Fibroblast of the conjunctiva (primary cell): ENCODE data around the gene SPDYA.

Source experiments
- DNase-seq: peaks from one replicate; pipeline ENCODE4 v3.0.0-alpha.2; 2010; ENCODE audit warnings: low read depth

Gene SPDYA

DNA sequence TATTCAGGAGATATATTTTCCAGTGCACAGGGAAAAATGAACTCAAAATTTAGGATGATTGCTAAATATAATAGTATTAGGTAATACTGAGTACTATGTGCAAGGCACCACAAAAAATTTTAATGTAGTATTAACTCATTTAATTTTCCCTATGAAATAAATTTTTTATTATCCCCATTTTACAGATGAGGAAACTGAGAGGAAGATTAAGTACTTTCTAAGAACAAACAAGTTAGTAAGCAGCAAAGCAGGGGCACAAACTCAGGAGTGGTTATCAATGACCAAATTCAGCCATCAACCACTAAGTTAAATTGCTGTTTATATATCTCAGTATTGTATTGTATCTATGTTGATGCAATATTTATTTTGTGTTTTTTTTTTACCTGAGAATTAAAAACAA, 14.2 kb downstream of the SPDYA start:
- no peak for DNase-seq

DNA sequence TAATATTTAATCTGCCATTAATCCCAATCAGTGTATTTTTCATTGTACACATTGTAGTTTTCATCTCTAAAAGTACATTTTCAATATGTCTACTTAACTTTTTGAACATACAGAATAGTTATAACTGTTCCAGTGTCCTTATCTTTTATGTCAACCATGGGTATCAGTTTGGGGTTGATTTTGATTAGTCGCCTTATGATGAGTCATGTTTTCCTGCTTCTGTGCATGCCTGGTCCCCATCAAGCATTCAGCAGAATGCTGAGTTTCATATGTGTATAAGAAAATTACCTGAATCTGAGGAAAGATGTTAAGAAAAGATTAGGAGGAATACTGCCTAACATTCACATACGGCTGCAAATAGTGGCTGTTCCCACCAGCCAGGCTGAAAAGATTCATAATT, 17.7 kb downstream of the SPDYA start:
- DNase-seq, result no peak

DNA sequence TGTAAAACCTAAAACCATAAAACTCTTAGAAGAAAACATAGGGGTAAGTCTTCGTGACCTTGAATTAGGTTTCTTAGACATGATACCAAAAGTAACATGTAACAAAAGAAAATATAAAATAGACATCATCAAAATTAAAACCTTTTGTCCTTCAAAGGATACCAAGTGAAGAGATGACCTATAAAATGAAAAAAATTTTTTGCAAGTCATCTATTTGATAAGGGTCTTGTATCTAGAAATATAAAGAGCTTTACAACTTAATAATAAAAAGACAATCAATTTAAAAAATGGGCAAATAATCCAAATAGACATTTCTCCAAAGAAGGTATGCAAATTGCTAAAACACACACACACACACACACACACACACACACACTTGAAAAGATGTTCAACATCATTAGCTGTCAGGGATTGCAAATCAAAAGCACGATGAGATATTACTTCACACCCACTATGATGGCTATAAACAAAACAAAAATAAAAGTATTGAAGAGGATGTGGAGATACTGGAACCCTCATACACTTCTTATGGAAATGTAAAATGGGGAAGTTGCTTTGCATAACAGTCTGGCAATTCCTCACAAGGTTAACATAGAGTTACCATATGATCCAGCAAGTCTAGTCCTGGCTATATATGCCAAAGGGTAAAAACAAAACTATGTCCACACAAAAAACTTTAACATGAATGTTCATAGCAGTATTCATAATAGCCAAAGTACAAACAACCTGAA, 23.3 kb downstream of the SPDYA start:
- DNase-seq, result no peak

DNA sequence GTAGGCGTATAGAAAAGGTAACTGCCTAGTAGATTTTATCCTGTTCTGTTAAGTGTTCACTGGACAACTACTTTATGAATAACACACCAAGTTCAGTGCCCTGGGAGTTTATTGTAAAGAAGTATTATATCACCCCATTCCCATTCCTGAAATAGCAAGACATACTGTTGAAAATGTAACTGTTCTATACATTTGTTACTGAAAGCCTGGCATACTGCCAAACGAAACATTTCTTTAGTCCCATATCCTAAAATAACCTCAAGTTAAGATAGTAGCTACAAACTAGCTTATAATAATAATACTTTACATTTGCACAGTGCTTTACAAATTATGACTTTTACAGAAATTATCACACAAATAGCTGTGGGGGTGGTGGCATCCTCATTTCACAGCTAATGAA, 25.1 kb downstream of the SPDYA start:
- no peak for DNase-seq

DNA sequence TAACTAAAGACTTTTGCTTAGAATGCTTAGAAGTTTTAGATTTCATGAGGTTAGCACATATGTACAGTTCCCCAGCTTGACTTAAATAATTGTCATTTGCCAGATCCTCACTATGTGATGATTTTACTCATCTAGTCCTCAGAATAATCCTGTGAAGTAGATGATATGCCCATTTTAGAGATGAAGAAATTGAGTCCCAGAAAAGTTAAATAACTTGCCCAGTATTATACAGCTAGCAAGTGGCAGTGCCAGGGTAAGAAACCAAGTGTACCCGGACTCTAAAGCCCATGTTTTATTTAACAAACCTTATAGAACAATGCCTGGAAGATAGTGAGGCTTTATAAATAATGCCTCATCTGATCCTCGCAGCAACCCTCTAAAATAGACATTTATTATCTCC, 28.3 kb downstream of the SPDYA start:
- no peak for DNase-seq

DNA sequence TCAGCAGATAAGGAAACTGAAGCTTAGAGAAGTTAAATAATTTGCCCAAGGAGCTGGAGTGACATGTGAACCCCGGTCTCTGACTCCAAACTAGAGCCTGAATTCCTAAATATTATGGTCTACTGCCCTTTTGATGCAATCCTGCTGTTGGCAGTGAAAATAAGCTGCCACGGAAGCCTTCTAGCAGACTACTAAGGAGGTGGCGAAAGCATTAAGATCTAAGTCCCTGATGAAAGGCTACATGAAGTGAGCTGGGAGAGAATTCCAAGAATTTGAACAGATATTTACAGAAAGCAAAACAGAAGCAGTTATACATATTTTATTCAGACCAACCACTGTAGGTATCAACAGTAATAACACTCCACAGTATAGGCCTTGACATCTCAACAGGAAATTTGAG, 31.4 kb downstream of the SPDYA start:
- no peak for DNase-seq

DNA sequence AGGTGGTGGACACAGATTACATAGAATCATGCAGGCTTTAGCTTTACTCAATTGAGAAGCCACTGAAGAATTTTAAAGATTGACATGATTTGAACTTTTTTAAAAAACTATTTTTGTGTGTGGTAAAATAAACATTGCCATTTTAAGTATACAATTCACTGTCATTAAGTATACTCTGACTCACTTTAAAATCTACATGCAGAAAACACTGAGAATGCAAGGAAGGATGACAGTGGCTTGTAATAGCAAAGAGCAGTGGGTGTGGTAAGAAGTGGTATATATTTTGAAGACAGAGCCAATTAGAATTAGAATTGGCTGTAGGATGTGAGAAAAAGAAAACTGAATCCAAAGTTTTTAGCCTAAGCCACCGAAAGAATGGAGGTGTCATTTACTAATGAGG, 44.6 kb downstream of the SPDYA start:
- no peak for DNase-seq

DNA sequence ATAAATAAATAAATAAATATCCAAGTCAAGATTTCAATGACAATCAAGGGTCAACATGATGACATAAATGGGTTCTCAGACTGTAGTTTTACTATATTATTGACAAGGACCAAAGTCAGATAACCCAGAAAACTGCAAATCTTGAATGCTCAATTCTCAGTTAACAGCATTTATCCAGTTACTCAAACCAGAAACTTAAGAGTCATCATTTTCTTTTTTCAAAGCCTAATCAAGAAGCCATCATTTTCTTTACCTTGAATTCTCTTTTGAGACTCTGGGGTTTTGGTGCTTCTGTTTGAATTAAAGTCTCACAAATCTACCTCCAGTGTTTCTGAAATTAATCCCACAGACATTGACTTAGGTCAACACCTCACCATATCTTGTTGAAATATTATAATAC, 45.3 kb downstream of the SPDYA start:
- no peak for DNase-seq

DNA sequence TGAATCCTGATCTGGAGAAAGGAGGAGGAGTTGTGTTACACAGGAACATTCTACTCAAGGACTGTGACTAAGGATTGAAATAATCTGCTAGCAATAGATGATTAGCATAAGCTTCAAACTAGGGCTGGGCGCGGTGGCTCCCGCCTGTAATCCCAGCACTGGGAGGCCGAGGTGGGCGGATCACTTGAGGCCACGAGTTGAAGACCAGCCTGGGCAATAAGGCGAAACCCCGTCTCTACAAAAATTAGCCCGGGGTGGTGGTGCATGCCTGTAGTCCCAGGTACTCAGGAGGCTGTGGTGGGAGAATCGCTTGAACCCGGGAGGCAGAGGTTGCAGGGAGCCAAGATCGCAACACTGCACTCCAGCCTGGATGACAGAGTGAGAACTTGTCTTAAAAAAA, 58.0 kb downstream of the SPDYA start:
- no peak for DNase-seq

DNA sequence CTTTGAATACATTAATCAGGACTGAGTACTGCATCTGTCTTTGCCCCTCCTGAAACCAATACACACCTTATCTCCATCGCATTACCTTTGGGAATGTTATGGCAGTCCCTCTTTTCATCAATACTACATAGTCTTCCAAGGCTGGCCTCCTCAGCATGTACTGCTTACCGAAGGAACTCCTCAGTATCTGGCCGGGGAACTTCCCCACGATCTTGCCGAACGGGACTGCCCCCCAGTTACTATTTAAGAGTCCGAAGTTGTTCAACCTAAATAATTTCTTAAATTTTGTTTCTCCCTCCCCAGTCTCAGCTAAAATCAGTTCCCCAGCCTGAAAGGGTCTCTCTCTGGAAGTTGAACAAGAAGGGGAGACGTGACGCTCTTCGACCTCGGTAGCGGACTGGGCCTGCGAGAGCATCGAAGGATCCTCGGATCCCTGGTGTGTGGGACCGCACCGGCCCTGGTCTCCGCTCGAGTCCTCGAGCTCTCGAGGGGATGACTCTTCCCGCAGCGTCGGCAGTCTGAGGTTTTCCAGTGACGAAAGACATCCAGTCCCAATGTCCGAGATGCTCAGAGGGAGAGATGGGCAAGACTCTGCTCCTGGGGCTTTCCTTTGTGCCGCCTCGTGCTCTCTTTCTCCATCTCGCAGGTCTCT, 59.0 kb downstream of the SPDYA start:
- no peak for DNase-seq

DNA sequence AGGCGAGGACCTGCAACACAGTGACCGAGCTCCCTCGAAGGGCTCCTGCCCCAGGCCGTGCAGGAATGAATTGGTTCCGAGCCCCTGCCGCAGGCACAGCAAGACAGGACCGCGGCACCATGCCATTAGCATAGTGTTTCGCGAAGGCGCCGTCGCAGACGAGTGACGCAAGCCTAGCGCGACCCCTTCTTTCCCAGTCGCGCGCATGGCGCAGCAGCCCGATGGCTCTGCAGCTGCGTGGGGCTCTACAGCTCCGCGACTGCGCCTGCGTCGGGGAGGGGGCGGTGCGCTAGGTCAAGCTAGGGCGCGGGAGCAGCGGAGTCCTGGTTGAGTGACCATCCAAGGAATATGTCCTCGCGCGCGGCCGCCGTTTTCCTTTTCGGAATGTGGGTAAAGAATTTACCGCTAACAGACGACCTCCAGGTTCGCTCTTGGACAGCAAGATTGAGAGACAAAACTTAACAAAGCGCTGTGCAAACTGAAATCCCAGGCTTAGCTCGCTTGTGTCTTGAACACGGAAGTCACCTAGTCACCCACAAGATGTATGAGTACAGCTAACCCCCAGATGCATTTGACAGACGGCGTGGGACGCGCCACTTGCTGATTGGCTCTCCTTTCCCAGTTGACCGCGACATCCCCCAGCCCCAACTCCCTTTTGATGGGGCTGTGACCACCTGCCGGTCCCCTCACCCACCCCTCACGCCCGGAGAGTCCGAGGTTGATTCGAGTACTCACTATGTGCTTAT, 59.7 kb downstream of the SPDYA start, which contains the start of gene TRMT61B:
TRMT61B (minus strand) TSS at position 164 of the 746 bp plus-strand sequence; CDS start at position 132, 32 bp downstream.
- peak; percentile 84 for DNase-seq

DNA sequence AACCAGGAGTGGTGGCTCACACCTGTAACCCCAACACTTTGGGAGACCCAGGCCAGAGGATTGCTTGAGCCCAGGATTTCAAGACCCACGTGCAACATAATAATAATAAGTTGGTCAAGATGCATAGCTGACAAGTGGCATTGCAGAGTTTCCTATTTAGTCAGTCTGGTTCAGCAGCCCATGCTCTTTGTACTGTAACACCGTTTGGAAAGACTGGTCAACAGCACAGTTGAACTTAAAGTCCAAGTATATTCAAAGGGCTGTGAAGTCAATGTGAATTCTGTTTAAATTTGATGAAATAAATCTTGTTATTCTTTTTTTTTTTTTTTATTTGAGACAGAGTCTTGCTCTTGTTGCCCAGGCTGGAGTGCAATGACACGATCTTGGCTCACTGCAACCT, 61.0 kb downstream of the SPDYA start:
- DNase-seq, result no peak

DNA sequence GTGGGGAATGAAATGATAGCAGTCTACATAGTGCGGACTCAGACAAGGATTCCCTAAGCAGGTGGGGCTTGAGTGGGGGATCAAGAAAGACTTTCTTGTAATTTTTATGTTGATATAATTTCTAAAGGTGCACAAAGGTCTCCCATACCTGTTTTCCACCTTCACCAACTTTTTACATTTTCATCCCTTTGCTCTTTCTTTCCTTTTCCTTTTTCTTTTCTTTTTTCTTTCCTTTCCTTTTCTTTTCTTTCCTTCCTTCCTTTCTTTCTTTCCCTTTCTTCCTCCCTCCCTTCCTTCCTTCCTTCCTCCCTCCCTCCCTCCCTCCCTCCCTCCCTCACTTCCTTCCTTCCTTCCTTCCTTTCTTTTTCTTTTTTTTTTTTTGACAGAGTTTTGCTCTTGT, 69.6 kb downstream of the SPDYA start:
- no peak for DNase-seq

DNA sequence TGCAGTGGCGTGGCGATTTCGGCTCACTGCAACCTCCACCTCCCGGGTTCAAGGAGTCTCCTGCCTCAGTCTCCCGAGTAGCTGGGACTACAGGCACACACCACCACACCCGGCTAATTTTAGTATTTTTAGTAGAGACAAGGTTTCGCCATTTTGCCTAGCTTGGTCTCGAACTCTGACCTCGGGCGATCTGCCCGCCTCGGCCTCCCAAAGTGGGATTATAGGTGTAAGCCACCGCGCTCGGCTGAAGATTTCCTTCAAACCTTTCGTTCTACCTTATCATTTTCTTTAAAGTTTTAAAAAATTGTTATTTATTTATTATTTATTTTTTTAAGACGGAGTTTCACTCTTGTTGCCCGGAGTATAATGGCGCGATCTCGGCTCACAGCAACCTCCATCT, 82.9 kb downstream of the SPDYA start:
- DNase-seq, result no peak

DNA sequence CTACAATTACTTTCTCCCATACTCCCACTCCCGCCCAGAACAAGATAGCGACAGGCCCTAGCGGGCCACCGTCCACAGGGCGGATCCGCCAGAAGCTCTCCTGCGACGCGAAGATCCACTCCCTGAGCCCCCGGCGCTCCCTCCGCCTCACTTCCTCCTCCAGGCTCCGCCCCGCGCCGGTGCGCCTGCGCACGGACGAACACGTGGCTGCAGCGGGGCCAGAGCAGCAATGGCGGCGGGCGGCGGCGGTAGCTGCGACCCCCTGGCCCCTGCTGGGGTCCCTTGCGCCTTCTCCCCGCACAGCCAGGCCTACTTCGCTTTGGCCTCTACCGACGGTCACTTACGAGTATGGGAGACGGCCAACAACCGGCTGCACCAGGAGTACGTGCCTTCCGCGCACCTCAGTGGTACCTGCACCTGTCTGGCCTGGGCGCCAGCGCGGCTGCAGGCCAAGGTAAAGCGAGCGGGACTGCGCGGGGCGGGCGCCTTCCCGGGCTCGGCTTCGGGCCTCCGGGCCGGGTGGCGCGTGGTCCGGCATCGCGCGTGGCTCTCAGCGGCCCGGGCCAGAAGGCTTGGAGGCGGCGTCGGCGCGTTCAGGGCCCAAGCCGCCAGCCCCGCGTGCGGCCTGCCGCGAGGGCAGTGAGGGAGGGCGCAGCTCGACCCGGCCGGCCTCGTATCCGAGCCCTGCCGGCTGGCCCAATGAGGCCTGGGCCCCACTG, 84.0 kb downstream of the SPDYA start, which contains the start of gene WDR43:
WDR43 (plus strand) TSS at position 198 of the 719 bp plus-strand sequence; CDS start at position 230, 32 bp downstream.
- DNase-seq, result peak; percentile 98

DNA sequence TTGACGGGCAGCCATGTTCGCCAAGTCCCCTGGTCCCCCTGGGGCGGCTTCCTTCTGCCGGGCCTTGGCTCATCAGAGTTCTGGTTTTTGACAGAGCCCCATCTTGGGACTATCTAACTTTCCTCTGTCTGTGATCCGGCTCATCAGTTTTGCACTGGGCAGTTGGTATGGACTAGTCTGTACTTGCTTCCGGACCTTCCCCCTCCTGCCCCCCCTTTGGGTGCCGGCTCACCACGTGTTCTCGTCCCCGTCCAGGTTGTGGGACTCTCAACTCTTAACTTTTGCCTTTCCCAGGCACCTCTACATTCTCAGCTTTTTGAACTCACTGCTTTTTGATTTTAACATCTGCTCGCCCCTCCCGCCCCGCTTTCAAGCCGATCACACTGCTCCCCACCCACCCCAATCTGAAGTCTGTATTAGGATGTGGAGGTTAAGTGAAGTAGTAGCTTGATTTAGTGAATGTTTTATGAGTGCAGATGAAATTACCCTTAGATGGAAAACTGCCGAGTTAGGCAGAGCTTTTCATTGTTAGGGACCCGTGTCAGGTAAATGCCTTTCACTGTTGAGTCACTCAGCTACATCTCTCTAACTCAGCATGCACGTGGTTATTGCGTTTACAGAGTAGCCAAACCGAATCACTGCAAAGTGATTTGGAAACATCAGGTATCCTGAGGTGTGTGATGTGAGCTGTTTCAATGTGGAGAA, 84.7 kb downstream of the SPDYA start:
- DNase-seq, result no peak

DNA sequence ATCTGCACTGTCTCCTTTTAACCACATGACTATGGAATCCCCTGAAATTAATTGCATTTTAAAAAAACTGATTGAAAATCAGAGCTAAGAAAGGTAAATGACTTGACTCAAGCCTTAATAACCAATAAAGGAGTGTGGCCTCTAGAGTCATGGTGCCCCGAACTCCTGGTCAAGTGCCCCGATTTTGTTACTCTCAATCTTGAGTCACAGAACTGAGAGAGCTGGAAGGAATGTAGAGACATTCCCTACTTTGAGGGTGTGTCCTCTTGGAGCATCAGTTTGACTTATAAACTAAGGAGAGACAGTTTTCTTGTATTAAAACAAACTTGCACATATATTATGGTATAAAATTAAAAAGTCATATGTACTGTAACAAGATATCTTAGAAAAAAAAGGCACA, 86.3 kb downstream of the SPDYA start:
- no peak for DNase-seq

DNA sequence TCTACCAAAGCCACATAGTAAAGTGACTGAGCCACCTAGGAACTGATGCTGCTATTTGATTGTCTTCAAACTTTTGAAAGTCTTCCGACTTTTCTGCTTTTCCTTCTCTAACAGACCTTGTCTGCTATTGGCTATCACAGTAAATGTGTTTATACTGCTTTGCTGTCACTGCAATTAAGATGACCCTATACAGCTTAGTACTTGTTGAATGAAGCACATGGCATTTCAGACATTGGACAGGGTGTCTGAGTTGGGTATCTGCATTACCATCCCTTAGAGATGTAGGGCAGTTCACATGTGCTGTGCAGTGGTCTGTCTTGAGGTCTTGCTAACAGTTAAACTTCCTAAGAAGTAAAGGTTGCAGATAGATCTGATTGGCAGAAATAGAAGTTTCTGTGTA, 87.4 kb downstream of the SPDYA start:
- no peak for DNase-seq
